ENCODE results near the gene CUX1. TPM values are rescaled to one million over a fixed set of nuclear protein-coding genes. Genes with fewer than 3 reads are reported as not detected.

CUX1 gene
- total and polyA plus RNA-seq, 2 of the 13 experiments (the other 11 are each of a cell fraction or from before 2014, with no cell fraction given), result 13.7 to 14.9 TPM

- H3K9ac ChIP-seq (ENCODE audit: insufficient read depth, low read depth, low read length), result no peak overlapping the region
- no peak overlapping the region for H3K4me3 ChIP-seq (replicated peaks in 1 of 3; ENCODE audit: insufficient read depth in 1 of 3, low read depth in 2 of 3, low read length in 3 of 3)
- no peak overlapping the region for H3K4me2 ChIP-seq (ENCODE audit: low read depth, low read length)
- peaks cover 12% of the 10 kb centered on the region for H3K4me1 ChIP-seq (ENCODE audit: insufficient read depth, low read length)
- in situ Hi-C loops (cut with HindIII; ENCODE audit: extremely low pct_ligation_motif_present, low pct_unique_long_range_greater_than_20kb), result no loop called here
- H2AFZ ChIP-seq (ENCODE audit: low read length), result no peak overlapping the region
- peaks cover 5% of the 10 kb centered on the region; the same call in 1 of the 2 replicates for H4K20me1 ChIP-seq (ENCODE audit: insufficient read depth, low read length)
- no peaks in the 10 kb centered on the region for H3K36me3 ChIP-seq (replicated peaks in 1 of 2; ENCODE audit: control insufficient read depth in 1 of 2, insufficient read depth in 2 of 2, low read length in 2 of 2)
- POLR2A ChIA-PET, result no interaction called here
- 71% methylated on average over 7 of the region's 7 CpGs for WGBS (ENCODE audit: low lambda C conversion rate)
- no peak for ATAC-seq
- CTCF ChIA-PET (ENCODE audit: low intra/inter-chr PET ratio, low total read pairs), result no interaction called here
- H3K9me3 ChIP-seq (ENCODE audit: low read length), result no peaks in the 10 kb centered on the region
- DNase-seq (ENCODE audit: low spot score), result no peak
- no peaks in the 10 kb centered on the region for H3K79me2 ChIP-seq (ENCODE audit: insufficient read depth, low read length)
- no peak for FAIRE-seq
- intact Hi-C loops (cut with micrococcal nuclease; ENCODE audit: unreplicated experiment), result no loop called here
- H3K27ac ChIP-seq (ENCODE audit: extremely low read length, insufficient read depth, low read length), result no peak overlapping the region
- no TSS peak for BruUV-seq (replicated peaks)
- H3K27me3 ChIP-seq (ENCODE audit: control insufficient read depth in 1 of 2, insufficient read depth in 2 of 2, low read length in 2 of 2), result peaks cover 0 to 9% of the 10 kb centered on the region in 2 experiments; a peak in 1 of 5 replicates
- TF ChIP-seq ZNF879 (CRISPR knock-in tag; IDR thresholded peaks at IDR 0.05) (no peak), TSC22D2 (CRISPR knock-in tag; IDR thresholded peaks at IDR 0.05; ENCODE audit: borderline replicate concordance) (no peak), HOXA9 (CRISPR knock-in tag; IDR thresholded peaks at IDR 0.05; ENCODE audit: borderline replicate concordance) (no peak), ZNF569 (CRISPR knock-in tag; IDR thresholded peaks at IDR 0.05; ENCODE audit: borderline replicate concordance) (no peak), KDM2A (CRISPR knock-in tag; IDR thresholded peaks at IDR 0.05; ENCODE audit: borderline replicate concordance, low read depth) (no peak), ZSCAN21 (CRISPR knock-in tag; IDR thresholded peaks at IDR 0.05; ENCODE audit: borderline replicate concordance) (no peak), TEF (CRISPR knock-in tag; IDR thresholded peaks at IDR 0.05) (no peak), ISX (CRISPR knock-in tag; conservative IDR thresholded peaks at IDR 0.05) (no peak), HIC2 (CRISPR knock-in tag; IDR thresholded peaks at IDR 0.05; ENCODE audit: low read depth) (no peak), SIN3B (IDR thresholded peaks at IDR 0.05; ENCODE audit: low read length) (no peak), BRD4 (CRISPR knock-in tag; IDR thresholded peaks at IDR 0.05) (no peak), CERS6 (CRISPR knock-in tag; IDR thresholded peaks at IDR 0.05) (no peak), AHDC1 (CRISPR knock-in tag; IDR thresholded peaks at IDR 0.05; ENCODE audit: borderline replicate concordance) (no peak)
Observed at GRCh38 chr7:102296514-102296913, 479.1 kb downstream of the CUX1 start.
